ENCODE data around the gene PRKAG2.

PRKAG2 gene

DNA sequence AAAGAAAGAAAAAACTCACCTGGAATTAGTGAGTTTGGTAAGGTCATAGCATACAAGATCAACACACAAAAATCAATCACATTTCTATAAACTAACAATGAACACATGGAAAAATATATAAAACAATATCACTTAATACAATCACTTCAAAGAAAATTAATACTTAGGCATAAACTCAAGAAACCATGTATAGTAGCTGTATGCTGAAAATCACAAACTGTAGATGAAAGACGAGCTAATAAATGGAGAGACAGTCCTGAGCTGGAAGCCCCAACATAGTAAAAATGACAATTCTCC, 243.5 kb downstream of the PRKAG2 start:
- DNase-seq (ENCODE audit: insufficient read length, low spot score) (no peak), FAIRE-seq (no peak)
- TF ChIP-seq, protein P1, sequence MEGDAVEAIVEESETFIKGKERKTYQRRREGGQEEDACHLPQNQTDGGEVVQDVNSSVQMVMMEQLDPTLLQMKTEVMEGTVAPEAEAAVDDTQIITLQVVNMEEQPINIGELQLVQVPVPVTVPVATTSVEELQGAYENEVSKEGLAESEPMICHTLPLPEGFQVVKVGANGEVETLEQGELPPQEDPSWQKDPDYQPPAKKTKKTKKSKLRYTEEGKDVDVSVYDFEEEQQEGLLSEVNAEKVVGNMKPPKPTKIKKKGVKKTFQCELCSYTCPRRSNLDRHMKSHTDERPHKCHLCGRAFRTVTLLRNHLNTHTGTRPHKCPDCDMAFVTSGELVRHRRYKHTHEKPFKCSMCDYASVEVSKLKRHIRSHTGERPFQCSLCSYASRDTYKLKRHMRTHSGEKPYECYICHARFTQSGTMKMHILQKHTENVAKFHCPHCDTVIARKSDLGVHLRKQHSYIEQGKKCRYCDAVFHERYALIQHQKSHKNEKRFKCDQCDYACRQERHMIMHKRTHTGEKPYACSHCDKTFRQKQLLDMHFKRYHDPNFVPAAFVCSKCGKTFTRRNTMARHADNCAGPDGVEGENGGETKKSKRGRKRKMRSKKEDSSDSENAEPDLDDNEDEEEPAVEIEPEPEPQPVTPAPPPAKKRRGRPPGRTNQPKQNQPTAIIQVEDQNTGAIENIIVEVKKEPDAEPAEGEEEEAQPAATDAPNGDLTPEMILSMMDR (IDR thresholded peaks at IDR 0.05; ENCODE audit: insufficient read depth, missing control alignments) = no peak

DNA sequence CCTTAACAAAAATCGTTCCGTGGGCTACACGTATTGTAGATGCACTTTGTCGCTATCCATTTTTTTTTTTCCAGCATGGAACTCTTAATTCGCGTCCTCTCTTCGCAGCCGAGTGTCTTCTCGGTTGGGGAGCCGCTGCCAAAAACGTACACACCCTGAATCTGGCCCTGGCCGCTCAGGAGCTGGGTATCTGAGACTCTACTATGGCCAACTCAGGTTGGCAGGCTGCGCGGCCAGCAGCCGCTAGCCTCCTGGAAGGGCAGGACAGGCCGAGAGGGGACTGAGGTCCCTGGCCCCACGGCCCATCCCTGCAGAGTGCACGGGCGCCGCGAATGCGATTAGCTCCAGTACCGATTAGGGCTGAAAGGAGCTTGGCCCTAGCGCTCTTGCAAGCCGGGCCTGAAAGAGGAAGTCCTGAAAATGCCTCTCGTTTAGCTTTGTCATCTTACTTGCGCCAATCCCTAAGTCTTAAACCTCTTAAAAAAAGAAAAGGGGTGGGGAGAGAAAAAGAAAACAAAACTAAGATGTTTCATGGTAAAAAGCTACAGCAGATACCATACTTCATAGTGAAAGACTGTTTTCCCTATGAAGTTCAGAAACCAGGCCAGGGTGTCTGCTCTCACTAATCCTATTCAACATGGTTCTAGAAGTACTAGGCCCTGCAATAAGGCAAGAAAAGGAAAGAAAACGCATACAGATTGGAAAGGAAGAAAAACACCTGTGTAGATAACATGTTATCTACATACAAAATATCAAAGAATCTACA, 244.0 kb downstream of the PRKAG2 start:
- TF ChIP-seq, protein P1 (IDR thresholded peaks at IDR 0.05; ENCODE audit: insufficient read depth, missing control alignments) = no peak
- DNase-seq (ENCODE audit: insufficient read length, low spot score) = no peak
- no peak for FAIRE-seq

DNA sequence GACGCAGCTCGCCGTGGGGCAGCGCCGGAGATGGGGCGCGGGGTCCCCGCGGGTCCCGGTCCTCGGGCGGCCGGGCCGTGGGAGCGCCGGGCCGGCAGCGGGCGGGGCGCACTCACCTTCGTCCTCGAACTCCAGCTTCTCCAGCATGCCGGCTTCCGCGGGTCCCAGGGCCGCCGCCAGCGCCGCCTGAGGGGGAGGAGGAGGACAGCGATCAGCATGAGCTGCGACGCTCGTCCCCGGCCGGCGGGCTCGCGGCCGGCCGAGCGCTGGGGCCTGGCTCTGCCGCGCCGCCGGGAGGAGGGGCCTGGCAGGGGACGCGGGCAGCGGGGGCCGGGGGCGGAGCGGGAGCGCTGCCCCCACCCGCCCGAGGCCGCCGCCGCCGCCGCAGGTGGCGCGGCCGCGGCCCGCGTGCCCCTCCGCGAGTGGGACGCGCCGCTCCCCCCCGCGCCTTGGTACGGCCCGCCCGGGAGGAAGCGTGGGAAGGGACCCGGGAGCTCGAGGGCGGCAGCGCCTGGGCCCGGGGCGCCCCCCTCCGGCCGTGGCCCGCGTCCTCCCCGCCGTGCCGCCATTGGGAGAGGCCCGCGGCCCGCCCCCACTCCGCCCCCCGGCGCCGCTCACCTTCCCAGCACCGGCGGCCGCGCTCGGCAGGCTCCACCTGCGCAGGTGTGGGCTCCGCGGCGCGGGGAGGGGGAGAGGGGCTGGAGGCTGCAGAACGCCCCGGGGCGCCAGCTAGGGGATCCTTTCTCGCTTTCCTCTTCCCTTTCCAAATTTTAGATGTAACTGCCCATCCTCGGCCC, 244.8 kb downstream of the PRKAG2 start:
- DNase-seq (ENCODE audit: insufficient read length, low spot score) = no peak
- TF ChIP-seq, protein P1 (IDR thresholded peaks at IDR 0.05; ENCODE audit: insufficient read depth, missing control alignments) = peak; percentile 11
- FAIRE-seq = no peak

DNA sequence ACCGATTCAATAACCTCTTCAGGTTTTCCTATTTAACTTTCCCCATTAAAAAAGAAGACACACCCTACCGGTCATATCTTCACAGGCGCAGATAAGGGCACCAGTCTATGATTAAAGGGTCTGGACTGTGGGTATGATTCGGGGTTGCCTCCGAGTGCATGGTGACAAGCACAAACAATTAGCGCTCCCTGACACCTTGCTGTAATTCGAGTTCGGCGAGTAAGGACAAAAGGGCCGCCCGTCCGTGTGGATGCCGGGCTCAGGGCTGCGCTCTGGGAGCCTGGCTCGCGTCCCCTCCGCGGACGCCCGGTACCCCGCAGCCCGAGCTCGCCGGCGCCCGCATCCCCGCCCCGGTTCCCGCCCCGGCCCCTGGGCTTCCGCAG, 245.4 kb downstream of the PRKAG2 start:
- FAIRE-seq (no peak), DNase-seq (ENCODE audit: insufficient read length, low spot score) (no peak)
- TF ChIP-seq, protein P1 (IDR thresholded peaks at IDR 0.05; ENCODE audit: insufficient read depth, missing control alignments) = no peak

DNA sequence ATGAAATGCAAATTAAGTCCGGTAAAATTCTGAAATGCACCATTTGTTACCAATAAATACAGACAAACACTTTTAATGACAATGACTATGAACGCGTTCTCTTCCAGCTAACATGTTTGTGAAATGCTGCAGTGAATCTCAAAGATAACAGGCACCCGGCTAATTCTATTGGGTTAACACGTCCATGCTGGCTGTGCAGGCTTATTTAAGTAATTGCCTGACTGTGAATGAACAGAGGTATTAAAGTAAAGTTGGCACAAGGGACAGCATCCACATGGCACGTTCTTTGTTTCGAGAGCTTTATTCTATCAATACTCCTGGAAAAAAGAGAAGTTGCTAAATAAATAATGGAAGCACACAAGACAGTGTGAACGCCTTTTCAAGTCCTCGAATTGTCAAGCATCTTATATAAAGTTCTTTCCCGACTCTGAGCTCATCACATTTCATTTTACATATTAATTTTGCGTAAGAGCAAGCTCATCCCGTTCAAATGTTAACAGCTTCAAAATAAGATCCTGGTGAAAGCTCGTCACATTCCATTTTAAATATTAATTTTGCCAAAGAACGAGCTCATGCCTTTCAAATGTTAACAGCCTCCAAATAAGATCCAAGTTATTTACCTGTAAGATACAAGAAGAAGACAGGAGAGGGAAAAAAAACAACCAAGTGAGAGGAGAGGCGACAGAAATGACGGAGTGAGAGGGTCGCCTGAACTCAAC, 245.9 kb downstream of the PRKAG2 start:
- FAIRE-seq = no peak
- DNase-seq (ENCODE audit: insufficient read length, low spot score) = no peak
- TF ChIP-seq, protein P1 (IDR thresholded peaks at IDR 0.05; ENCODE audit: insufficient read depth, missing control alignments) = no peak

DNA sequence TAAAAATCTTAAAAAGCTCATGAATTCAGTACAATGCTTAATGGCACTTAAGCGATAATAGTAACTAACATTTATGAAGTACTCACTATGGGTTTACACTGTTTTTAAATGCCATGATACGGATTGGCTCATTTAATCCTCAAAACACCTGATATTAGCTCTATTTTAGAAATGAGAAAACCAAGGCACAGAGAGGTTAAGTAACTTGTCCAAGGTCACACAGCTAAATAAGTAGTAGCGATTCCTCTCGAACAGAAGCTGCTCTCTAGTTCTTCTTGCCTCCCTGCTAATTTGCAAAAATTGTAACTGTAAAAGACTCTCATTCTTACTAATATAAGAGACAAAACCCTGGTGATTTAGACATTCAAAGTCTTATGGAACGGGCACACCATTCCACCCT, 246.6 kb downstream of the PRKAG2 start:
- FAIRE-seq = no peak
- no peak for DNase-seq (ENCODE audit: insufficient read length, low spot score)
- TF ChIP-seq, protein P1 (IDR thresholded peaks at IDR 0.05; ENCODE audit: insufficient read depth, missing control alignments) = no peak

All from D721Med (cell line).